Cardiac fibroblast (primary cell): ENCODE measurements around the gene DHRS13.
A peak's percentile ranks its signal among the peaks of the same experiment; 100 is the strongest.

ENCODE experiments used
- DNase-seq, 2 donors: peaks; one replicate each; pipeline versions ENCODE4 v3.0.0 to v3.0.0-alpha.2; 2010; ENCODE audit warnings: low read depth in 2 of 2
- H3K4me3 ChIP-seq, 2 donors: replicated peaks in 1 of 2; 1 replicate in 1 of 2; 2 replicates in 1 of 2; pipeline ENCODE4 v1.5.1; 2011; ENCODE audit warnings: low read depth in 2 of 2, low read length in 2 of 2, mild to moderate bottlenecking in 2 of 2, moderate library complexity in 1 of 2
- CTCF ChIP-seq: IDR thresholded peaks from one replicate; pipeline ENCODE4 v1.5.1; 2011; ENCODE audit warnings: low read depth, mild to moderate bottlenecking, low read length, inconsistent platforms

DHRS13 gene

GRCh38 chr17:28857905-28858800 is 44.7 kb downstream of the DHRS13 start:
- no peak for TF ChIP-seq CTCF
- no peak overlapping the region for H3K4me3 ChIP-seq
- DNase-seq: no peak

- no peak for DNase-seq
- TF ChIP-seq CTCF: no peak
- no peak overlapping the region for H3K4me3 ChIP-seq
Measured at GRCh38 chr17:28856028-28856574, 46.8 kb downstream of the DHRS13 start.

GRCh38 chr17:28855336-28855679 is 47.6 kb downstream of the DHRS13 start:
- no peak for TF ChIP-seq CTCF
- DNase-seq: no peak
- peak overlapping the region; percentile 73 to 82 for H3K4me3 ChIP-seq

- peak; percentile 87 to 90 for DNase-seq
- peak within 1 kb of the TSS; percentile 73 to 82 for H3K4me3 ChIP-seq
- TF ChIP-seq CTCF: no peak
Measured at GRCh38 chr17:28854457-28855335, 48.2 kb downstream of the DHRS13 start, which contains the start of gene ERAL1. Gene ERAL1 (plus strand): TSS chr17:28855016. CDS start chr17:28855035, 19 bp downstream.

- DNase-seq: no peak
- no peak overlapping the region for H3K4me3 ChIP-seq
- TF ChIP-seq CTCF: no peak
Measured at GRCh38 chr17:28853295-28853694, 49.6 kb downstream of the DHRS13 start.

GRCh38 chr17:28849281-28849680 is 53.6 kb downstream of the DHRS13 start:
- TF ChIP-seq CTCF: no peak
- no peak overlapping the region for H3K4me3 ChIP-seq
- DNase-seq: peak in 1 of 2 donors; percentile 22
